LoVo (cell line): ENCODE measurements around the gene IL12RB2.
A peak's percentile ranks its signal among the peaks of the same experiment; 100 is the strongest.
"Not testable (repeated sequence)": the region's sequence is repeated elsewhere in the genome, so short reads cannot be mapped to it uniquely, and the experiment has no call there.

Source experiments
- DNase-seq: peaks from one replicate; pipeline ENCODE4 v3.0.0-alpha.2; 2016; ENCODE audit warnings: low spot score

Gene IL12RB2

DNA sequence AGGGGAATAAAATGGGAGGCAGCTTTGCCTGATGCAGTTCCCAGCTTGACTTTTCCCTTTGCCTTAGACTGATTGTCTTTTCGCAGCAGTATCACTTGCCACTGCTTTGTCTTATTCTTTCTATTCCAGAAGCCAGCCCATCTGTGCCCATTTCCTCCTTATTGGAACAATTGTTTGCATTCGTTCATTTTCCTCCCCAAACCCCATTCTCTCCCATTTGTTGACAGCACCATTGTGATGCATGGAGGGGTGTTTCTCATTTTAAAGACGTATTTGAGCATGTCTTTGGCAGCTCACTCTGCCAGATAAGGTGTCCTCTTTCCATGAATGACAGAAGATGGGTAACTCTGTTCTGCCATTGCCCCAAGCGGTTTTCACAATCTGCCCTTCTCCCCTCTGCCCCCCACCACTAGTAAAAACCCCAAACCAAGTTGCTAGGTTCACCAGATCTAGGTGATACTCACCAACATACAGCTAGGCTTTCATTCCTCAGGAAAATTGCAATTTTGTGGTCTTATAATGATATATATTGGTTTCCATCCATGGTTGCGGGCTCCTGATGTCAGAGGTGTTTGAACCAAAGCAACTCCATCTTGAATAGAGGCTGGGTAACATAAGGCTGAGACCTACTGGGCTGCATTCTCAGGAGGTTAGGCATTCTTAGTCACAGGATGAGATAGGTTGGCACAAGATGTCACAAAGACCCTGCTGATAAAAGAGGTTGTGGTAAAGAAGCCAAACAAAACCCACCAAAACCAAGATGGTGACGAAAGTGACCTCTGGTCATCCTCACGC, 91.7 kb downstream of the IL12RB2 start:
- no peak for DNase-seq

- DNase-seq: peak; percentile 16
Observed at GRCh38 chr1:67400029-67400786, 92.5 kb downstream of the IL12RB2 start.

DNA sequence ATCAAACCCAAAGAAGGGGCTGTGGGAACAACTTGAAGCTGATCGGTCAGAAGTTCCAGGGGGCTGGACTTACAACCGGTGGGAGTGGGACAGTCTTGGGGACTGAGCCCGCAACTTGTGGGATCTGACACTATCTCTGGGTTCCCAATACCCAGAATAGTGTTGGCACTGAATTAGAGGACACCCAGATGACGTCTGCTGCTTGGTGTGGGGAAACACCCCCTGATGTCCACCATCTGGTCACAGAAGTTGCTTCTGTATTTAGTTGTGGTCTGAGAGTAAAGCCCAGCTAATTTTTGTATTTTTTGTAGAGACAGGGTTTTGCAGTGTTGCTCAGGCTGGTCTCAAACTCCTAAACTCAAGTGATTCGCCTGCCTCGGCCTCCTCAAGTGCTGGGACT, 93.8 kb downstream of the IL12RB2 start:
- no peak for DNase-seq

- DNase-seq: no peak
Observed at GRCh38 chr1:67404212-67404620, 96.5 kb downstream of the IL12RB2 start.

DNA sequence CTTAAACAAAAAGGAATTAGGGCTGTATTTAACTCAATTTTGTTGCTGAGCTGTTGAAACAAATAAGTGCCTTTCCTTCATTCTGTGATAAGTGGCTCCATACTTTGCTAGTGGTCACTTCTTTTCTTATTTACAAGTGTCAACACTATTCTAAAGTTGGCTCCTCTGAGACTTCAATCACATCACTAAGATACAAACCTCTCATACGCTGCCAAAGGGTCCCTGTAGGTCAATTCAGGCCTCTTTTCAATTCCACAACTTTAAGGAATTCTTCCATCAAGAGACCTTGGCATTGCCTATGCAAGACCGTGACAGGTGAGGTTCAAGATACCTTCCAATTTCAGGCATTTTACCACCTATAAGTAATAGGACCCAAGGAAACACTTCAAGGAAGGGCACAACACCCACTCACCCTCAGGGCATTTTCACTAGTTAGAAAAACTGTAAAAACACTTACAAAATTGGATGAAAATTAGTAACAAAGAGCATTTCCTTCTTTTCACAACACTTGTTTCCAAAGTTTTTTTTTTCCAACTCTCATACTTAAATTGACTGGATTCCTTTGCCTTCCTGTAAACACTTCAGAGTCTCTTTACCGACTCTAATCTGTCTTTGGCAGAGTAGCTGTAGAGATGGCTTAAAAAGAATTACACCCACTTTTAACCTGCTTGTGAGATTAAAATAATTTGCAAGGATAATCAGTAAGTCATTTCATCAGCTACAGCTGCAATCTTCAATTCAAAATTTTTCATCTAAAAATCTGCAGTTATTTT, 98.0 kb downstream of the IL12RB2 start:
- DNase-seq: no peak

DNA sequence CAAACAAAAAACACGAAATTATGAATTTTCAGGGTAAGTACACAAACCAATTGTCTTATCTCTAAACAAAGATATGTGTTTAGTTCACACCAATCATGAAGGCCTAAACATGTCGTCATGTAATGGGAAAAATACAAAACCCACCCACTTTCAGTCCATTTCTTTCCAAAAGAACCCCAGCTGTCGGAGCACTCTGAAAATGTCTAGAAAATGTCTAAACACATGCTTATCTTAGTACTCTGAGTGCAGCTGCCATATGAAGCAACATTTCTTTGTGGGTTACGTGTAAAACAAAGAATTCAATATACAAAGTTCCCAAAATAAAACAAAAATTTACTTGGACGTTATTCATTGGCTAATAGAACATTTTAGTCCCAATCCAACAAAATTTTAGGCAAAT, 99.8 kb downstream of the IL12RB2 start:
- no peak for DNase-seq

- no peak for DNase-seq
Observed at GRCh38 chr1:67408148-67408547, 100.5 kb downstream of the IL12RB2 start.

GRCh38 chr1:67413101-67413500, 105.4 kb downstream of the IL12RB2 start:
- not testable (repeated sequence) for DNase-seq

- DNase-seq: no peak
Observed at GRCh38 chr1:67414574-67414973, 106.9 kb downstream of the IL12RB2 start.

DNA sequence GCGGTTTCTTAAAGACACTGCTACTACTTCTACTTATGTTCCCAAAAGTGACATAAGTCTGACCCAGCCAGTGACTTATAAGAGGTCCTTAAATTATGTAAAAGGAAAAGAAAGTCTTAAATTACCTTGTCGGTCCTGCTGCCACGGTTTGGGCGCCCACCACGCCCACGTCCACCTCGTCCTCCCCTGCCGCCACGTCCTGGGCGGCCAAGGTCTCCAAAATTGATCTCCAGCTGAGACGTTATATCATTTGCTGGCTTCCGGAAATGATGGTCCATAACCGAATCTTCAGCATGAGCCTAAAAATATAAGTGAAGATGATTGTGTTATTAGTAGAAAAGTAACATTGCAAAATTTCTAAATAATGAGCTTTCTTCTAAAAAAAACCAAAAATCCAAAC, 107.4 kb downstream of the IL12RB2 start:
- DNase-seq: no peak

DNA sequence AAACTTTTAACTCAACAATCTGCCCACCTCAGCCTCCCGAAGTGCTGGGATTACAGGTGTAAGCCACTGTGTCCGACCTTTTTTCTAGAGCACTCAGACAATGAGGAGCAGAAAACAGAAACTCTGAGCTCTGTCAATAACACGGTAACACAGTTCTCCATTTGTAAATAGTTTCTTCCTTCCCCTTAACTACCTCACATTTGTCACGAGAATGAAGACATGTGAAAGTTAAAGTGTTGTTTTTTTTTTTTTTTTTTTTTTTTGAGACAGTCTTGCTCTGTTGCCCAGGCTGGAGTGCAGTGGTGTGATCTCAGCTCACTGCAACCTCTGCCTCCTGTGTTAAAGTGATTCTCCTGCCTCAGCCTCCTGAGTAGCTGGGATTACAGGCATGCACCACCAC, 110.1 kb downstream of the IL12RB2 start:
- DNase-seq: not testable (repeated sequence)

- DNase-seq: no peak
Observed at GRCh38 chr1:67418839-67419586, 111.3 kb downstream of the IL12RB2 start.

- DNase-seq: no peak
Observed at GRCh38 chr1:67420835-67421492, 113.3 kb downstream of the IL12RB2 start.

DNA sequence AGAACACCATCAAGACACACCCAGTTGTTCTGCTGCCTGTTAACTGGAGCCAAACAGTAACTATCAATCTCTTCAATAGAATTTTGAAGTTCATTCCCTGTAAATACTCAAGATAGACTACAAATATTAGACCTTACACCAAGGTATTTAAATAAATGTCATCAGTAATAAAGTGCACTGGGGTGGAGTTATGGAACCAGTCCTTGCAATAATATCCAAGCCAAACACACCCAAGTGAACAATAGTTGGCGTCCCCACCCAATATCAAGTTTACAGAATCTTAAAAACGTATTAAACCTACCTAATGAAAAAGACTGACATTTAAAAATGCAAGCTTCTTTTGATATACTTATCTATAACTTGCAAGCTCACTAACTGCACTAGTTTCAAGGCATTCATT, 119.8 kb downstream of the IL12RB2 start:
- DNase-seq: no peak

DNA sequence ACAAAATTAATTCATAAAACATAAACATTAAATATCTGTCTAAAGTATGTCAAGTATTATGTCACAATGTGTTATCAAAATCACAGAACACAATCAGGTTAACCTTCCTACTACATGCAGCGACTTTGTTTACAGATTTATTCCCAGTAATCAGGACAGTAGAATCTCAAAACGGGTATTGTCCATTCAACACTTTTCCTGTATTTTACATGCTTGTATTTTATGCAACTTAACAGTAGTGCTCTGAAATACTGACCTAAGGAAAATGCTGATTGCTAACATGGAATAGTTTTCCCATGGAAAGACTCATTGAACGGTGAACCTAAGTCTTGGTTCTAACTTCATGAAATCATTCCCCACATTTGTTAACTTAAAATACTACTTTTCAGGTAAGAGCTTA, 120.3 kb downstream of the IL12RB2 start:
- DNase-seq: no peak

GRCh38 chr1:67429011-67429527, 121.4 kb downstream of the IL12RB2 start:
- DNase-seq: no peak

DNA sequence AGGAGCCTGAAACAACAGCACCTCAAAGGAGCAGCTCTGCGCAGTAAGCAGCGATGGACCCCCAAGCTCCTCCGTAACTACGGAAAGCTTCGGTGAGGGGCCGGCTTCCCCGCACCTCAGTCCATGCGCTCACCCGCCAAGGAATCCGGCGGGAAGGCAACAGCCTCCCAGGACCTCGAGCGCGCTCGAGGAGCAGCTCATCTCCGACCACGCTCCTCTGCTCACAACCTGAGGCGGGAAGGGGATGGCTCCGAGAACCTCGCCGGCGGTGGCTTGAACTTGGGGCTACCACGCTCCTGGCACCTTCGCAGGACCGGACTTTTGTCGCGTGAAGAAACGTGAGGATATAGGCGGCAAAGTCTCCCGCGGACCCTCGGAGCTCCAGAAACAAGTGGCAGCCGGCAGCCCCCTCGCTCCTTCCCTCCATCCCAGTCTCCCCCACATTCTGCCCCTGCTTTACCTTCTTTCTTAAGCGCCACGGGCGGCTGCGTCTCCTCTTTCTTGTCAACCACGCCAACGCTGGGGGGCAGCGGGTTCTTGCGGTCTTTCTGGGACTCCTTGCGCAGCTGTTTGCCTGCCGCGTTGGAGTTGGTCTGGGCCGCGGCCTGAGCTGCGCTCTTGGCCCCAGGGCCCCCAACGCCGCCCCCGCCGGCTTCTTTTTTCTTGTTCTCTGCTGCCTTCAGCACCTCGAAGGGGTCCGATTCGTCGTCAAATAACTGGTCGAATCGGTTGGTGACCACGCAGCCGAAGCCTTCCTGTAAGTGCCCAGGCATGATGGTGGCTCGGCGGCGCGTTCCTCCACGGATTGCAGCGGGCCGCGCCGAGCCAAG, 122.1 kb downstream of the IL12RB2 start:
- DNase-seq: no peak

GRCh38 chr1:67430358-67431155, 122.9 kb downstream of the IL12RB2 start, which contains the start of gene SERBP1:
Gene SERBP1 (minus strand): TSS chr1:67430402. CDS start chr1:67430300, 102 bp downstream.
- peak; percentile 96 for DNase-seq

DNA sequence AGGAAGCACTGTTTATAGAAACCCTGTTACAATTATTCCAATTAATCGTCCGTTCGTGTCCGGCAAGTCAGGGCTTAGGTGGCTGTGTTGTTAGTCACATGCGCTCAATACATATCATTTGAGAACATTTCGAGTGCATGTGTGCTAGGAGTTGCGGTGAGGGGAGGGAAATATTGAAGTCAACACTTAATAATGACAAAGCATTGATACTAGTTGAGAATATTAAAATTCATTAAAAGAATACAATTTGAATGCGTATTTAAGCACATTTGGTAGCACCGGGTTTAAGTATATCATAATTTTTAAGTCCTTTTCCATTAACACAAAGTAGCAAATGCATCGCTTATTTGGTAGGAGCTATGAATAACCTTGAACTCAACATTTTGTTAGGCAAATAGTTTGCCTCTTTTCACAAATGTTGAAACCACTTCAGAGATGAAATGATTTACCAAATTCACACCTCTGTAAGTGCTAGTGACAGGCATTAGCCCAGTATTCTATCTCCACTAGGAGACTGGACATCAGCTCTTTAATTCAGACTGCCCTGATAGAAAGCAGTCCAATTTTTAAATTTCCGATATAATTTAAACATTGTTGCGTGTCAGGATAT, 123.6 kb downstream of the IL12RB2 start:
- no peak for DNase-seq
